ACHN (cell line): ENCODE results near the gene TFR2.
"Not testable (repeated sequence)": the region's sequence is repeated elsewhere in the genome, so short reads cannot be mapped to it uniquely, and the experiment has no call there.

Experiments used
- DNase-seq: peaks from one replicate; pipeline ENCODE4 v3.0.0-alpha.2; 2015
- in situ Hi-C: cut with HindIII; loops from 2 replicates; pipeline ENCODE4 v1.10.0; 2017; ENCODE audit warnings: low sequenced_read_pairs, low pct_ligation_motif_present, low pct_unique_long_range_greater_than_20kb

Gene TFR2

GRCh38 chr7:100662194-100662776, 20.9 kb upstream of the TFR2 start:
- in situ Hi-C loops, DNase-seq: not testable (repeated sequence)

- DNase-seq: peak; percentile 42
- in situ Hi-C loops: no loop called here
Measured at GRCh38 chr7:100655908-100656674, 14.7 kb upstream of the TFR2 start, which contains the start of gene ACTL6B. ACTL6B (minus strand) TSS chr7:100656448; CDS start chr7:100656354, 94 bp downstream.

- DNase-seq: no peak
- in situ Hi-C loops: no loop called here
Measured at GRCh38 chr7:100654908-100655831, 13.8 kb upstream of the TFR2 start.

GRCh38 chr7:100649826-100650565, 8.6 kb upstream of the TFR2 start:
- DNase-seq: no peak
- in situ Hi-C loops: no loop called here

GRCh38 chr7:100642534-100642907, 1.2 kb upstream of the TFR2 start:
- in situ Hi-C loops: no loop called here
- no peak for DNase-seq

GRCh38 chr7:100641860-100642533, 645 bp upstream of the TFR2 start:
- no peak for DNase-seq
- in situ Hi-C loops: no loop called here

- in situ Hi-C loops: no loop called here
- DNase-seq: no peak
Measured at GRCh38 chr7:100640517-100641440, 573 bp downstream of the TFR2 start.

GRCh38 chr7:100639995-100640516, 1.3 kb downstream of the TFR2 start:
- no peak for DNase-seq
- in situ Hi-C loops: no loop called here

GRCh38 chr7:100632951-100633717, 8.2 kb downstream of the TFR2 start:
- peak; percentile 68 for DNase-seq
- in situ Hi-C loops: no loop called here

- DNase-seq: no peak
- in situ Hi-C loops: no loop called here
Measured at GRCh38 chr7:100630066-100630465, 11.3 kb downstream of the TFR2 start.

GRCh38 chr7:100629117-100629716, 12.1 kb downstream of the TFR2 start:
- peak; percentile 63 for DNase-seq
- in situ Hi-C loops: no loop called here

GRCh38 chr7:100627238-100627549, 14.2 kb downstream of the TFR2 start:
- in situ Hi-C loops: no loop called here
- DNase-seq: no peak

- DNase-seq: peak; percentile 85
- in situ Hi-C loops: no loop called here
Measured at GRCh38 chr7:100626530-100627237, 14.7 kb downstream of the TFR2 start.

GRCh38 chr7:100626055-100626454, 15.3 kb downstream of the TFR2 start:
- in situ Hi-C loops: no loop called here
- no peak for DNase-seq
